ENCODE results near the gene SLC1A3.

Gene SLC1A3

GRCh38 chr5:36593867-36594266 is 12.5 kb upstream of the SLC1A3 start (continued):
- TF ChIP-seq POU6F1 (CRISPR knock-in tag; IDR thresholded peaks at IDR 0.05; ENCODE audit: borderline replicate concordance, low read depth): no peak
- TF ChIP-seq TSHZ2 (CRISPR knock-in tag; IDR thresholded peaks at IDR 0.05): no peak
- no peak for TF ChIP-seq CSRNP3 (CRISPR knock-in tag; IDR thresholded peaks at IDR 0.05)
- no peak for TF ChIP-seq TCF4 (CRISPR knock-in tag; IDR thresholded peaks at IDR 0.05; ENCODE audit: borderline replicate concordance)
- no peak for TF ChIP-seq RARB (CRISPR knock-in tag; IDR thresholded peaks at IDR 0.05)
- TF ChIP-seq ISL1 (CRISPR knock-in tag; IDR thresholded peaks at IDR 0.05): no peak
- TF ChIP-seq OSR1 (CRISPR knock-in tag; IDR thresholded peaks at IDR 0.05): no peak
- no peak for TF ChIP-seq CSDC2 (CRISPR knock-in tag; IDR thresholded peaks at IDR 0.05)
- TF ChIP-seq ZNF70 (CRISPR knock-in tag; IDR thresholded peaks at IDR 0.05): no peak

- ATAC-seq: no peak
- TF ChIP-seq CSDC2 (CRISPR knock-in tag; IDR thresholded peaks at IDR 0.05) (no peak), ARNTL (CRISPR knock-in tag; IDR thresholded peaks at IDR 0.05; ENCODE audit: borderline replicate concordance, low read depth) (no peak), PATZ1 (CRISPR knock-in tag; IDR thresholded peaks at IDR 0.05; ENCODE audit: borderline replicate concordance) (no peak), ESRRG (CRISPR knock-in tag; IDR thresholded peaks at IDR 0.05) (no peak), TSHZ2 (CRISPR knock-in tag; IDR thresholded peaks at IDR 0.05) (no peak), ZNF8 (CRISPR knock-in tag; IDR thresholded peaks at IDR 0.05) (no peak), OSR1 (CRISPR knock-in tag; IDR thresholded peaks at IDR 0.05) (no peak), ZC3H10 (CRISPR knock-in tag; IDR thresholded peaks at IDR 0.05) (no peak), ZFP3 (CRISPR knock-in tag; IDR thresholded peaks at IDR 0.05) (no peak), ZFP30 (CRISPR knock-in tag; IDR thresholded peaks at IDR 0.05) (no peak), TCF4 (CRISPR knock-in tag; IDR thresholded peaks at IDR 0.05; ENCODE audit: borderline replicate concordance) (no peak), BACH2 (CRISPR knock-in tag; IDR thresholded peaks at IDR 0.05; ENCODE audit: borderline replicate concordance) (no peak), GLIS3 (CRISPR knock-in tag; IDR thresholded peaks at IDR 0.05) (no peak)
Observed at GRCh38 chr5:36596247-36596646, 10.2 kb upstream of the SLC1A3 start.

GRCh38 chr5:36596756-36597155 is 9.7 kb upstream of the SLC1A3 start:
- no peak for ATAC-seq
- no peak for TF ChIP-seq PPARA (CRISPR knock-in tag; IDR thresholded peaks at IDR 0.05; ENCODE audit: borderline replicate concordance)
- no peak for TF ChIP-seq BACH2 (CRISPR knock-in tag; IDR thresholded peaks at IDR 0.05; ENCODE audit: borderline replicate concordance)
- TF ChIP-seq TOX (CRISPR knock-in tag; IDR thresholded peaks at IDR 0.05; ENCODE audit: borderline replicate concordance): no peak
- no peak for TF ChIP-seq CREB5 (CRISPR knock-in tag; IDR thresholded peaks at IDR 0.05; ENCODE audit: low read depth)
- no peak for TF ChIP-seq ZNF565 (CRISPR knock-in tag; conservative IDR thresholded peaks at IDR 0.05; ENCODE audit: low read depth)
- no peak for TF ChIP-seq SNAI2 (CRISPR knock-in tag; IDR thresholded peaks at IDR 0.05)
- no peak for TF ChIP-seq ZC3H10 (CRISPR knock-in tag; IDR thresholded peaks at IDR 0.05)
- no peak for TF ChIP-seq TSHZ2 (CRISPR knock-in tag; IDR thresholded peaks at IDR 0.05)
- no peak for TF ChIP-seq TCF4 (CRISPR knock-in tag; IDR thresholded peaks at IDR 0.05; ENCODE audit: borderline replicate concordance)
- no peak for TF ChIP-seq ISL1 (CRISPR knock-in tag; IDR thresholded peaks at IDR 0.05)
- no peak for TF ChIP-seq ZNF70 (CRISPR knock-in tag; IDR thresholded peaks at IDR 0.05)
- no peak for TF ChIP-seq GLIS3 (CRISPR knock-in tag; IDR thresholded peaks at IDR 0.05)

Measured in SK-N-SH treated with all-trans-retinoic acid at 6 μM for 48 hours (cell line).